ENCODE results near the gene TMEM14A. TPM values are rescaled to one million over a fixed set of nuclear protein-coding genes. Genes with fewer than 3 reads are reported as not detected.
"Not testable (repeated sequence)": the region's sequence is repeated elsewhere in the genome, so short reads cannot be mapped to it uniquely, and the experiment has no call there.

TMEM14A gene
- total and polyA plus RNA-seq, 9 donors: 14.0 to 23.8 (median 18.2) TPM

DNA sequence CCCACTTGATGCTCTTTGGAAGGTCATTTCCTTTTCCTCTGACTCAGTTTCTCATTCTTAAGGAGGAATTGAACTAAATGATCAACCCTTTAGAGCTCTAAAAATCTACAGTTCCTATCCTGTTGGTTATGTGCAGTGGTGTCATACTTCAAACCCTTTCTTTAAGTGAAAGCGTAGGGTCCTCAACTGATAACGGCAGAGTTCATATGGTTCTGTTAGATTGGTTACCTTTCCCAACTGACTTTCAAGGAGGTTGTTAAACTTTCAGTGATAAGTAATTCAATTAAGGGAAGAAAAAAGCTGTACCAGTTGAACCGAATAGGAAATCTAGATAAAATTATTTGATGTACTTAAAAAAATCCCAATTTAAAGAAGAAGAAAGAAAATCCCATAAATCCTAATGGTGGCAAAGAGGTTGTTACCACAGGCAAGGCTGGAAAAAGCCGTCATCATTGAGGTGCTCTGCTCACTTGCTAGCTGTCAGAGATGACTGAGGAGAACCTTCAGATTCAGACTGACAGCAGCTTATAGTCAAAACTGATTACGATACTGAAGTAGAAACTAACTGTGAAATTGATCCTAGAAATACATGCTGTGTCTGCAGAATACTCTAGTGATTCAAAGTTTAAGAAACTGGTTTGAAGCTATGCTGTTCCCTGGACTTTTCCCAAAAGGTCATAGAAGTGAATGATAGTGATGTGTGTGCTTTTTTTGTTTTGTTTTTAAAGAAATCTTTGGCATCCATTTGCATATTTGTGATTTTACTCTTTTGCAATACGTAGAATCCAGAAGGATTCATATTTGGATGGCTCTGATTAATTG is 16.2 kb downstream of the TMEM14A start:
- Histone ChIP-seq H3K9me3 (replicated peaks; ENCODE audit: control insufficient read depth, low read depth, low read length) (no peaks in the 10 kb centered on the region), H3K27me3 (ENCODE audit: control insufficient read depth, insufficient read depth, low read length) (no peaks in the 10 kb centered on the region), H3K36me3 (ENCODE audit: control insufficient read depth, insufficient read depth, low read length) (no peaks in the 10 kb centered on the region), H3K4me3 (ENCODE audit: low read length) (no peak overlapping the region), H3K27ac (ENCODE audit: low read length) (no peak overlapping the region), H3K4me1 (ENCODE audit: control insufficient read depth, insufficient read depth, low read length) (no peaks in the 10 kb centered on the region)
- no peak for DNase-seq
- 78% methylated on average over 2 of the region's 6 CpGs for WGBS (ENCODE audit: insufficient coverage)

DNA sequence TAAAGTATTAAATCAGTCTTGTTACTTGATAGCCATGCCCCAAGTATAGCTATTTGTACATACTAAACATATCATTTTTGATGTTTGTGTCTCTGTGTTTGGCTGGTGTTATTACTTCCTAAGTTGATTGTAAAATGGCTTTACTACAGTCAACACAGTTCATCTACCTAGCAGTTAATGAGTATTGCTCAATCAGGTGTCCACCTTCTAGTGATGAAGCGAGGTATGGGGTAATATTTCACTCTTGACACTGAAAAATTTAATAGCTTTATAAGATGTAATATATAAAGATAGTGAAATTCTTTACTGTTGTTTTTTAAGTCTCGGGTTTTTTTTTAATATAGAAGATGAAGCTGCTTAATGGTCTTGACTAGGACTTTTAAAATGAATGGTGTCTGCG is 18.9 kb downstream of the TMEM14A start:
- no peak overlapping the region for H3K4me3 ChIP-seq (ENCODE audit: low read length)
- no CpG with 5 or more reads among the region's 3 CpGs for whole genome bisulfite sequencing (ENCODE audit: insufficient coverage)
- H3K4me1 ChIP-seq (ENCODE audit: control insufficient read depth, insufficient read depth, low read length): no peaks in the 10 kb centered on the region
- no peak for DNase-seq
- peaks cover 3% of the 10 kb centered on the region for H3K9me3 ChIP-seq (replicated peaks; ENCODE audit: control insufficient read depth, low read depth, low read length)
- no peaks in the 10 kb centered on the region for H3K27me3 ChIP-seq (ENCODE audit: control insufficient read depth, insufficient read depth, low read length)
- no peak overlapping the region for H3K27ac ChIP-seq (ENCODE audit: low read length)
- no peaks in the 10 kb centered on the region for H3K36me3 ChIP-seq (ENCODE audit: control insufficient read depth, insufficient read depth, low read length)

DNA sequence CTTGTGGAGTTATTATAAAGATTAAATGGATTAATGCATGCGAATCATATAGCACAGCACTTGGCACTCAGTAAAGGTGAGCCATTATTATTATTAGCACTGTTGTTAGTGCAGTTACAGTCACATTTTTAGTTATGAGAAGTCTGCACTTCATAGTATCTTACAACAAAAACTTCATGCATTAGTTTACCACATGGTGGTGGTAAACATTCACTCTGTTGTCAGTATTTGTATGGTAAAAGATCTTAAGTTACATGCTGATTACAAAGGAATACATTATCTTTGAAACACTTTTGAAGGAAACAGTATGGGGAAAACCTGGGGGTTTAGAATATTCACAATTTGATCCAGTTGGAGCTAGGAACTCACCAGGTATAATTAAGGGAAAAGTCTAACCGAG is 20.8 kb downstream of the TMEM14A start:
- H3K36me3 ChIP-seq (ENCODE audit: control insufficient read depth, insufficient read depth, low read length): no peaks in the 10 kb centered on the region
- H3K4me3 ChIP-seq (ENCODE audit: low read length): no peak overlapping the region
- no peak for DNase-seq
- no peaks in the 10 kb centered on the region for H3K27me3 ChIP-seq (ENCODE audit: control insufficient read depth, insufficient read depth, low read length)
- no CpG with 5 or more reads among the region's 2 CpGs for WGBS (ENCODE audit: insufficient coverage)
- peaks cover 3% of the 10 kb centered on the region for H3K9me3 ChIP-seq (replicated peaks; ENCODE audit: control insufficient read depth, low read depth, low read length)
- H3K27ac ChIP-seq (ENCODE audit: low read length): no peak overlapping the region
- no peaks in the 10 kb centered on the region for H3K4me1 ChIP-seq (ENCODE audit: control insufficient read depth, insufficient read depth, low read length)

DNA sequence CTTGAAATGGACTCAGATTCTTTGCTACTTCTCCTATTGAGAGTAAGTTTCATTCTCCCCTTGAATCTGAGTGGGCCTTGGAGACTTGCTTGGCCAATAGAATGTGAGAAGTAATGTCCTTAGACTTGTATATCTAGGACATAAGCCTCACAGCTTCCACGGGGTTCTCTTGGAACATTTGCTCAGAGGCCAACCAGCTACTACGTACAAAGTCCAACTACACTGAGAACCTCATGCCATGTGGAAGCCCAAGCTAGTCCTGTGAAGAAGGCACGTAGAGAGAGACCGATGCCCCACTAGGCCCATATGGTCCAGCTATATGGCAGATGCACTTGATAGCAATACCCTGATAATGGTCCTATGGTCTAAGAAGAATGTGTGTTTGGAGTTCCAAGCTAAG is 22.9 kb downstream of the TMEM14A start:
- WGBS (ENCODE audit: insufficient coverage): no CpG with 5 or more reads among the region's 4 CpGs

DNA sequence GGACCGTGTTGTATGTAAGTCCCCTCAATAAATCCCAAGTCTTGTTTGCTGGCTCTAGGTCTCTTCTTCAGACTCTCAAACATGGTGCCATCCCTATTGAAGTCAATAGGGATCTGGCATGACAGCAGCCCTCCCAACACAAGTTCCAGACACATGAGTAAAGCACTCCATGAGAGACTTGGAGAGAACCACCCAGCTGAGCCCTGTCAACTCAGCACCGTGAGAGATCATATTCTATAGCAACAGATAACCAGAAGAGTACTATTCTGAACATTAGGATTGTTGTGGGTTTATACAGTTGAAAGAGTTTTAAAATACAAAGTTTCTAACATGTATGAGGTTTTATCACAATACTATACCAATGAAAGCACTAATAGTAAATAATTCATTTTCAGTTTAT is 23.5 kb downstream of the TMEM14A start:
- Histone ChIP-seq H3K4me3 (ENCODE audit: low read length) (no peak overlapping the region), H3K36me3 (ENCODE audit: control insufficient read depth, insufficient read depth, low read length) (no peaks in the 10 kb centered on the region), H3K9me3 (replicated peaks; ENCODE audit: control insufficient read depth, low read depth, low read length) (peaks cover 3% of the 10 kb centered on the region), H3K27me3 (ENCODE audit: control insufficient read depth, insufficient read depth, low read length) (no peaks in the 10 kb centered on the region), H3K4me1 (ENCODE audit: control insufficient read depth, insufficient read depth, low read length) (no peaks in the 10 kb centered on the region), H3K27ac (ENCODE audit: low read length) (no peak overlapping the region)
- WGBS (ENCODE audit: insufficient coverage): 100% methylated on average over 1 of the region's 2 CpGs
- DNase-seq: no peak

More for the DNA sequence above, 22.9 kb downstream of the TMEM14A start:
- Histone ChIP-seq H3K4me1 (ENCODE audit: control insufficient read depth, insufficient read depth, low read length) (no peaks in the 10 kb centered on the region), H3K27me3 (ENCODE audit: control insufficient read depth, insufficient read depth, low read length) (no peaks in the 10 kb centered on the region), H3K9me3 (replicated peaks; ENCODE audit: control insufficient read depth, low read depth, low read length) (peaks cover 3% of the 10 kb centered on the region), H3K4me3 (ENCODE audit: low read length) (no peak overlapping the region), H3K27ac (ENCODE audit: low read length) (no peak overlapping the region), H3K36me3 (ENCODE audit: control insufficient read depth, insufficient read depth, low read length) (no peaks in the 10 kb centered on the region)
- no peak for DNase-seq

DNA sequence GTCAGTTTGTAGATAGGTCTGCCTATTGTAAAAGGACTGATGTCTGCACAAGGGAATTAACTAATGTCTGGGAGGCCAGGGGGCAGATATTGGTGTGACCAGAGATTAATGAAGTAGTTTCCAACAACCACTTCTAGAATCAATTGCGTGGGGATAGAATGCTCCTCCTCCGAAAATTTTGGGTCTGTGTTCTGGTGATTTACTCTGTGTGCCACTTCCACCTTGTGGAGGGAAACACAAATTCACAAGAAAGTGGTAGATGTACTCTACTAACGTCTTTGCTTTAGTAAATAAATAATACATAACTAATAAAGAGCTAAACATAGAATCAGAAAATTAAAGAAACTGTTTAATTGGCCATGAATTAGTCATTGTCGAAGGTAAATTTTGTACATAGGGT is 25.5 kb downstream of the TMEM14A start:
- no CpG with 5 or more reads among the region's 4 CpGs for WGBS (ENCODE audit: insufficient coverage)
- no peaks in the 10 kb centered on the region for H3K36me3 ChIP-seq (ENCODE audit: control insufficient read depth, insufficient read depth, low read length)
- no peak overlapping the region for H3K4me3 ChIP-seq (ENCODE audit: low read length)
- H3K27ac ChIP-seq (ENCODE audit: low read length): no peak overlapping the region
- DNase-seq: no peak
- no peaks in the 10 kb centered on the region for H3K4me1 ChIP-seq (ENCODE audit: control insufficient read depth, insufficient read depth, low read length)
- peaks cover 3% of the 10 kb centered on the region for H3K9me3 ChIP-seq (replicated peaks; ENCODE audit: control insufficient read depth, low read depth, low read length)
- no peaks in the 10 kb centered on the region for H3K27me3 ChIP-seq (ENCODE audit: control insufficient read depth, insufficient read depth, low read length)

DNA sequence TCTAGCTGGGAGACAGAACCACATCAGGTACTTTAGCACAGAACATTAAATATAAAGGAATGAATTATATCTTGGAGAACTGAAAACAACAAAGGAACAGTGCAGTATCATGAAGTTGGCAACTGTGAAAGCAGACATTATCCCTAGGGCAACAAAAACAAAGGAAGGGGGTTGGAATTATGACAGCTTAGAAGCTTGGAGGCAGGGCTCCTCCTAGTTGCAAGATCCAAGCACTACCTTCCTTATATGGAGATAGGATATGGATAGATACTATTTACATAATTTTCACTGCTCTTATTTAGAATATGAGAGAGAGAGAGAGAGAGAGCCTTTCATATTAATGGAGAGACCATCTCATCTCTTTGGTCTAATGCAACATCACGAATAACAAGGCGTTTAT is 27.0 kb downstream of the TMEM14A start:
- Histone ChIP-seq H3K36me3 (ENCODE audit: control insufficient read depth, insufficient read depth, low read length) (no peaks in the 10 kb centered on the region), H3K27me3 (ENCODE audit: control insufficient read depth, insufficient read depth, low read length) (no peaks in the 10 kb centered on the region), H3K4me1 (ENCODE audit: control insufficient read depth, insufficient read depth, low read length) (no peaks in the 10 kb centered on the region), H3K4me3 (ENCODE audit: low read length) (no peak overlapping the region), H3K27ac (ENCODE audit: low read length) (no peak overlapping the region), H3K9me3 (replicated peaks; ENCODE audit: control insufficient read depth, low read depth, low read length) (peaks cover 3% of the 10 kb centered on the region)
- DNase-seq: no peak
- WGBS (ENCODE audit: insufficient coverage): no CpG with 5 or more reads among the region's 2 CpGs

DNA sequence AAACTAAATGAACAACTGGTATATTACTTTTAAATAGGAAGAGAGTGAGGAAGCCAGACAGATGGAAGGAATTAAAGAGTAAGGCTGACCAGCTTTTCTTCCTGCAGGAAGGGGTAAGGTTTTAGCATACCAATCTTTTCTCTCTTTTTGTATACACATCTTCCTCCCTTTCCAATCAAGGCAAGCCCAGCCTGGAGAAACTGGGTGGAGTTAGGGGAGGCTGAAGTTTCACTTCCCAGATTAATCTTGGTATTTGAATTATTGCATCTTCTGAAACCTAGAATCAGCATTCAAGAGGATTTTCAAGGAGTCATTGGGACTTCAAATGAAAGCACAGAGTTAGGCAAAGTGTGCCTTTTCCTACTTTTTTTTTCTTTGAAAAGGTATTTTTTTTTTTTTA is 33.1 kb downstream of the TMEM14A start:
- H3K9me3 ChIP-seq (replicated peaks; ENCODE audit: control insufficient read depth, low read depth, low read length): no peaks in the 10 kb centered on the region
- H3K36me3 ChIP-seq (ENCODE audit: control insufficient read depth, insufficient read depth, low read length): no peaks in the 10 kb centered on the region
- no peak for DNase-seq
- no peak overlapping the region for H3K27ac ChIP-seq (ENCODE audit: low read length)
- H3K27me3 ChIP-seq (ENCODE audit: control insufficient read depth, insufficient read depth, low read length): no peaks in the 10 kb centered on the region
- no peaks in the 10 kb centered on the region for H3K4me1 ChIP-seq (ENCODE audit: control insufficient read depth, insufficient read depth, low read length)
- no peak overlapping the region for H3K4me3 ChIP-seq (ENCODE audit: low read length)

DNA sequence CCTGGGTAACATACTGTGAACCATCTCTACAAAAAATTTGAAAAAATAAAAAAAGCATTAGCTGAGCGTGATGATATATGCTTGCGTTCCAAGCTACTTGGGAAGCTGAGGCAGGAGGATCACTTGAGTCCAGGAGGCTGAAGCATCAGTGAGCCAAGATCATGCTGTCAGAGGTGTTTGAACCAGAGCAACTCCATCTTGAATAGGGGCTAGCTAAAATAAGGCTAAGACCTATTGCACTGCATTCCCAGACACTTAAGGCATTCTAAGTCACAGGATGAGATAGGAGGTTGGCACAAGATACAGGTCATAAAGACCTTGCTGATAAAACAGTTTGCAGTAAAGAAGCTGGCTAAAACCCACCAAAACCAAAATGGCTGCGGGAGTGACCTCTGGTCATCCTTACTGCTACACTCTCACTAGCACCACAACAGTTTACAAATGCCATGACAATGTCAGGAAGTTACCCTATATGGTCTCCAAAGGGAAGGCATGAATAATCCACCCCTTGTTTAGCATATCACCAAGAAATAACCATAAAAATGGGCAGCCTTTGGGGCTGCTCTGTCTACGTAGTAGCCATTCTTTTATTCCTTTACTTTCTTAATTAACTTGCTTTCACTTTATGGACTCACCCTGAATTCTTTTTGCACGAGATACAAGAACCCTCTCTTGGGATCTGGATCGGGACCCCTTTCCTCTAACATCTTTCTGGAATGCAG is 34.0 kb downstream of the TMEM14A start:
- H3K27ac ChIP-seq (ENCODE audit: low read length); H3K36me3 ChIP-seq (ENCODE audit: control insufficient read depth, insufficient read depth, low read length); H3K4me1 ChIP-seq (ENCODE audit: control insufficient read depth, insufficient read depth, low read length); H3K9me3 ChIP-seq (replicated peaks; ENCODE audit: control insufficient read depth, low read depth, low read length); DNase-seq; H3K4me3 ChIP-seq (ENCODE audit: low read length); H3K27me3 ChIP-seq (ENCODE audit: control insufficient read depth, insufficient read depth, low read length): not testable (repeated sequence)
- WGBS (ENCODE audit: insufficient coverage): 97% methylated on average over 4 of the region's 6 CpGs

DNA sequence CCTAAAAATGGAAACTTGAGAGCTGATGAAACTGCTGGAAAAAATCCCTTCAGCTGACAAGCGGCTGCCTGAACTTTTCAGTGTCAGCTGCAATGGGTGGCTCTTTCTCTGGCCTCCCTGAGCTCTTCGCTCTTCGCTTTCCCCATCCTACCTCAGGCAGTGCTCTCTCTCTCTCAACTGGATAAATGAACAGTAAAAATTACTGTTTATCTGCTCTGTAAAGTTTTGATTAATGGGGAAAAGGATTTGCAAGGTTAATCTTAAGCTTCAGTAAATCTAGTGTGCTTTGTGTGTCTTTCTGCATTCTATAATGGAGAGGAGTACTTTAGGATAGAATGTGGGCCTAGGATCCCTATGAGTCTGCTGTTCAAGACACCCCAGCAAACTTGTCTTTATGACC is 35.1 kb downstream of the TMEM14A start:
- no peaks in the 10 kb centered on the region for H3K9me3 ChIP-seq (replicated peaks; ENCODE audit: control insufficient read depth, low read depth, low read length)
- no peak overlapping the region for H3K27ac ChIP-seq (ENCODE audit: low read length)
- 57% methylated on average over 1 of the region's 3 CpGs for WGBS (ENCODE audit: insufficient coverage)

More for the DNA sequence above, 35.1 kb downstream of the TMEM14A start:
- no peak for DNase-seq
- no peaks in the 10 kb centered on the region for H3K36me3 ChIP-seq (ENCODE audit: control insufficient read depth, insufficient read depth, low read length)
- H3K27me3 ChIP-seq (ENCODE audit: control insufficient read depth, insufficient read depth, low read length): no peaks in the 10 kb centered on the region
- H3K4me1 ChIP-seq (ENCODE audit: control insufficient read depth, insufficient read depth, low read length): no peaks in the 10 kb centered on the region
- no peak overlapping the region for H3K4me3 ChIP-seq (ENCODE audit: low read length)
